ENCODE measurements around the gene MLEC. TPM values are rescaled to one million over a fixed set of nuclear protein-coding genes. Genes with fewer than 3 reads are reported as not detected.

The MLEC gene
- total and polyA plus RNA-seq, 9 of the 15 experiments (the other 6 are each of a cell fraction or from before 2014, with no cell fraction given) = 18.5 to 108 (median 57.8) TPM

DNA sequence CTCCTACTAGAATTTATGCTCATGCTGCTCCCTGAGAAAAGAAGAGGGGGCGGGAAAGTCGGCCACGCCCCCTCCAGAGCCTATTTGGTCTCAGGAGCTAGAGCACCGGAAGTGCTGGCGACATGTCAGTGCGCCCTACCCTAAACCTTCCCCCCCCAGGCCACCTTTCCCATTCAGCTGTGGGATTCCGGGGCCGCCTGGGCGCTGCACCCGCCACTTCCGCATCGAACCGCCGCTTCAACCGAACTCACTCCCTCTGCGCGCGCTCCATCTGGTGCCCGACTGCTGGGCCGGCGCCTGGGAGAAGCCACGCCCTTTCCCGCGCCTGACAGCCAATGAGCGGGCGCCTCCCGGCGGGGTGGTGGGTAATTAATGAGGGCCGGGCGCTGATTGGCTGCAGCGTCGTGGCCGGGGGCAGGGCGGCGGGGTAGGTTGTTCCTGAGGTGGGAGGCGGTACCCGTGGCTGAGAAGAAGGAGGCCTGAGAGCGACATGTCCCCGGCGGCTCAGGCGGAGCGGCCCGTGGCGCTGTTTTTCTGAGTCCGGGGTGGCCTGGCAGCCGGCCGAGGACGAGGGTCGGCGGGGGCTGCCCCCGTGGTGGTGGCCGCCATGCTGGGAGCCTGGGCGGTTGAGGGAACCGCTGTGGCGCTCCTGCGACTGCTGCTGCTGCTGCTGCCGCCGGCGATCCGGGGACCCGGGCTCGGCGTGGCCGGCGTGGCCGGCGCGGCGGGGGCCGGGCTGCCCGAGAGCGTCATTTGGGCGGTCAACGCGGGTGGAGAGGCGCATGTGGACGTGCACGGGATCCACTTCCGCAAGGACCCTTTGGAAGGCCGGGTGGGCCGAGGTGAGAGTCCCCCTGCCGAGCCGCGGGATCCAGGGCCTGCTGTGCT lies at the start of gene MLEC (continued):
- no peak for TF ChIP-seq POLR3A (IDR thresholded peaks at IDR 0.05; ENCODE audit: borderline replicate concordance, extremely low read depth, insufficient read depth, insufficient read length)
- TF ChIP-seq RBFOX2 (IDR thresholded peaks at IDR 0.05; ENCODE audit: low read depth, low read length) = peak; percentile 92
- peak; percentile 52 for TF ChIP-seq ZFX (CRISPR knock-in tag; IDR thresholded peaks at IDR 0.05)
- peak; percentile 87 for TF ChIP-seq POLR2G (IDR thresholded peaks at IDR 0.05; ENCODE audit: low read depth, low read length)
- TF ChIP-seq ZNF184 (CRISPR knock-in tag; IDR thresholded peaks at IDR 0.05) = no peak
- TF ChIP-seq BRD4 (IDR thresholded peaks at IDR 0.05) = no peak
- no peak for TF ChIP-seq SMAD1 (IDR thresholded peaks at IDR 0.05; ENCODE audit: low read depth, low read length, partially characterized antibody)
- TF ChIP-seq PTRF (tag; IDR thresholded peaks at IDR 0.05) = no peak
- TF ChIP-seq RHOXF2B (CRISPR knock-in tag; conservative IDR thresholded peaks at IDR 0.05) = no peak; the same call in 1 of the 2 replicates
- TF ChIP-seq, protein P1, sequence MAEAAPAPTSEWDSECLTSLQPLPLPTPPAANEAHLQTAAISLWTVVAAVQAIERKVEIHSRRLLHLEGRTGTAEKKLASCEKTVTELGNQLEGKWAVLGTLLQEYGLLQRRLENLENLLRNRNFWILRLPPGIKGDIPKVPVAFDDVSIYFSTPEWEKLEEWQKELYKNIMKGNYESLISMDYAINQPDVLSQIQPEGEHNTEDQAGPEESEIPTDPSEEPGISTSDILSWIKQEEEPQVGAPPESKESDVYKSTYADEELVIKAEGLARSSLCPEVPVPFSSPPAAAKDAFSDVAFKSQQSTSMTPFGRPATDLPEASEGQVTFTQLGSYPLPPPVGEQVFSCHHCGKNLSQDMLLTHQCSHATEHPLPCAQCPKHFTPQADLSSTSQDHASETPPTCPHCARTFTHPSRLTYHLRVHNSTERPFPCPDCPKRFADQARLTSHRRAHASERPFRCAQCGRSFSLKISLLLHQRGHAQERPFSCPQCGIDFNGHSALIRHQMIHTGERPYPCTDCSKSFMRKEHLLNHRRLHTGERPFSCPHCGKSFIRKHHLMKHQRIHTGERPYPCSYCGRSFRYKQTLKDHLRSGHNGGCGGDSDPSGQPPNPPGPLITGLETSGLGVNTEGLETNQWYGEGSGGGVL (CRISPR knock-in tag; IDR thresholded peaks at IDR 0.05) = no peak
- no peak for TF ChIP-seq JUNB (CRISPR knock-in tag; conservative IDR thresholded peaks at IDR 0.05)
- TF ChIP-seq SIN3B (IDR thresholded peaks at IDR 0.05; ENCODE audit: low read depth) = peak; percentile 76
- no peak for TF ChIP-seq RBM34 (IDR thresholded peaks at IDR 0.05; ENCODE audit: borderline replicate concordance, insufficient read depth, low read length)
- TF ChIP-seq HLTF (IDR thresholded peaks at IDR 0.05) = no peak
- peak; percentile 26 for TF ChIP-seq CCNT2 (IDR thresholded peaks at IDR 0.05; ENCODE audit: borderline replicate concordance, extremely low read depth, insufficient read length, low read depth, low read length)
- no peak for TF ChIP-seq XRCC3 (IDR thresholded peaks at IDR 0.05)
- TF ChIP-seq ZNF583 (CRISPR knock-in tag; IDR thresholded peaks at IDR 0.05) = no peak
- peak; percentile 65 for TF ChIP-seq SAP30 (IDR thresholded peaks at IDR 0.05; ENCODE audit: borderline replicate concordance, insufficient read depth, low read depth, low read length, poor library complexity, severe bottlenecking)
- no peak for TF ChIP-seq MAFF (IDR thresholded peaks at IDR 0.05; ENCODE audit: low read length)
- no peak for TF ChIP-seq ZBTB26 (CRISPR knock-in tag; IDR thresholded peaks at IDR 0.05)
- no peak for TF ChIP-seq ZNF311 (CRISPR knock-in tag; IDR thresholded peaks at IDR 0.05)
- TF ChIP-seq, protein P2, sequence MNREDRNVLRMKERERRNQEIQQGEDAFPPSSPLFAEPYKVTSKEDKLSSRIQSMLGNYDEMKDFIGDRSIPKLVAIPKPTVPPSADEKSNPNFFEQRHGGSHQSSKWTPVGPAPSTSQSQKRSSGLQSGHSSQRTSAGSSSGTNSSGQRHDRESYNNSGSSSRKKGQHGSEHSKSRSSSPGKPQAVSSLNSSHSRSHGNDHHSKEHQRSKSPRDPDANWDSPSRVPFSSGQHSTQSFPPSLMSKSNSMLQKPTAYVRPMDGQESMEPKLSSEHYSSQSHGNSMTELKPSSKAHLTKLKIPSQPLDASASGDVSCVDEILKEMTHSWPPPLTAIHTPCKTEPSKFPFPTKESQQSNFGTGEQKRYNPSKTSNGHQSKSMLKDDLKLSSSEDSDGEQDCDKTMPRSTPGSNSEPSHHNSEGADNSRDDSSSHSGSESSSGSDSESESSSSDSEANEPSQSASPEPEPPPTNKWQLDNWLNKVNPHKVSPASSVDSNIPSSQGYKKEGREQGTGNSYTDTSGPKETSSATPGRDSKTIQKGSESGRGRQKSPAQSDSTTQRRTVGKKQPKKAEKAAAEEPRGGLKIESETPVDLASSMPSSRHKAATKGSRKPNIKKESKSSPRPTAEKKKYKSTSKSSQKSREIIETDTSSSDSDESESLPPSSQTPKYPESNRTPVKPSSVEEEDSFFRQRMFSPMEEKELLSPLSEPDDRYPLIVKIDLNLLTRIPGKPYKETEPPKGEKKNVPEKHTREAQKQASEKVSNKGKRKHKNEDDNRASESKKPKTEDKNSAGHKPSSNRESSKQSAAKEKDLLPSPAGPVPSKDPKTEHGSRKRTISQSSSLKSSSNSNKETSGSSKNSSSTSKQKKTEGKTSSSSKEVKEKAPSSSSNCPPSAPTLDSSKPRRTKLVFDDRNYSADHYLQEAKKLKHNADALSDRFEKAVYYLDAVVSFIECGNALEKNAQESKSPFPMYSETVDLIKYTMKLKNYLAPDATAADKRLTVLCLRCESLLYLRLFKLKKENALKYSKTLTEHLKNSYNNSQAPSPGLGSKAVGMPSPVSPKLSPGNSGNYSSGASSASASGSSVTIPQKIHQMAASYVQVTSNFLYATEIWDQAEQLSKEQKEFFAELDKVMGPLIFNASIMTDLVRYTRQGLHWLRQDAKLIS (CRISPR knock-in tag; IDR thresholded peaks at IDR 0.05) = no peak
